ENCODE measurements around the gene ASTE1. TPM values are rescaled to one million over a fixed set of nuclear protein-coding genes. Genes with fewer than 3 reads are reported as not detected.
A peak's percentile ranks its signal among the peaks of the same experiment; 100 is the strongest.

ASTE1 gene
- total and polyA plus RNA-seq, 2 donors, result 8.1 to 13.3 TPM

DNA sequence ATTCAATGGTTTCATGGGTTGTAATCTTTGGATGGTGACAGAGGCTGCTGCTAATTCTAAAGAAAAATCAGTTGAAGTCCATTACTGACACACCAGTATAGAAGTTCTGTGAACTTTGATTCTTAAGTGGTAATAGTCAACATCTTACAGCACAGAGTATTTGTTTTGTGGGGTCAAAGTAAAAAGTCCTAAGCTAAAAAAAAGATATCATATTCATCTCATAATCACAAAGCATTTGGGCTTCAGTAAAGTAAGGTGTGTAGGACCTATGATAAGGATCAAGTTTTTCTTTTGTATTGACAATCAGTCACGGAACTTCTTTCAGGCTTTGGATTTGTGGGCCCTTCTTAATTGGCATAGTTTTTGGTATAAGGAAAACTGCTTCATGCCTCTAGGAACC, 1.1 kb downstream of the ASTE1 start:
- no peaks in the 10 kb centered on the region for H3K27me3 ChIP-seq (ENCODE audit: control insufficient read depth in 2 of 2, insufficient read depth in 1 of 2, low read length in 1 of 2)
- H3K4me1 ChIP-seq (ENCODE audit: control insufficient read depth in 2 of 2, insufficient read depth in 2 of 2, low read length in 2 of 2), result peaks cover 11 to 17% of the 10 kb centered on the region in 2 donors
- 91% methylated on average over 1 of the region's 1 CpG for WGBS
- H3K36me3 ChIP-seq (ENCODE audit: control insufficient read depth in 2 of 2, insufficient read depth in 2 of 2, low read length in 1 of 2), result peaks cover 6 to 12% of the 10 kb centered on the region in 2 donors
- H3K4me3 ChIP-seq (ENCODE audit: low read length in 2 of 2), result peak overlapping the region; percentile 74 to 83
- H3K27ac ChIP-seq (ENCODE audit: low read depth in 1 of 2, low read length in 1 of 2), result no peak overlapping the region
- H3K9me3 ChIP-seq (ENCODE audit: control insufficient read depth in 2 of 2, insufficient read depth in 1 of 2, low read length in 1 of 2), result no peaks in the 10 kb centered on the region
- DNase-seq (ENCODE audit: low read depth in 6 of 9, low spot score in 9 of 9), result no peak

DNA sequence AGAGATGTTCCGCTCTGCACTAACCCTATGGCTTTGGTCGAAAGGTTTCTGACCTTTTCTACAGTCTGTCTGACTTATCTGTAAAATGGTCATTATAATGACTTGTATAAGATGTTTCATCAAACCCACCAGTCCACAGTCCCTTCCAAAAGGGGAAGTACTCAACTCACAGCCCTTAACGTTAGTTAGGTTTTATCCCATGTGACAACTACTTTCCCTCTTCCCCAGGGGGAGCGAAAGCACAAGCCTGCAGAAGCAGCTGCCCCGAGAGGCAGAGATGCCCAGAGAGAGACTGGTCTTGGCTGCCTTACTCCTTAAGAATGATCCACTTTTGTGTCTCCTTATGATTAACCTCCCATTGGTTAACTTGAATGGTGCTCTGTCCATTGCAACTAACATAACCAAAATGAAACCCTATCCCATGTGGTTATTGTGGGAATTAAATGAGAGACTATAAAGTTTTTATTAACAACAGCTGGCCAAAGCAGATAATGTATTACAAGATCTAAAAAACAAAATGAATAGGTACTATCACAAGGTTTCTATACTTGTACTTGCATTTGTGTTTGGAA, 6.4 kb downstream of the ASTE1 start:
- peak in 1 of 9 donors; percentile 21 for DNase-seq (ENCODE audit: low read depth in 6 of 9, low spot score in 9 of 9)
- no peaks in the 10 kb centered on the region for H3K9me3 ChIP-seq (ENCODE audit: control insufficient read depth in 2 of 2, insufficient read depth in 1 of 2, low read length in 1 of 2)
- no peak overlapping the region for H3K4me3 ChIP-seq (ENCODE audit: low read length in 2 of 2)
- peaks cover 26 to 44% of the 10 kb centered on the region in 2 donors for H3K36me3 ChIP-seq (ENCODE audit: control insufficient read depth in 2 of 2, insufficient read depth in 2 of 2, low read length in 1 of 2)
- no peak overlapping the region for H3K27ac ChIP-seq (ENCODE audit: low read depth in 1 of 2, low read length in 1 of 2)
- no peaks in the 10 kb centered on the region for H3K27me3 ChIP-seq (ENCODE audit: control insufficient read depth in 2 of 2, insufficient read depth in 1 of 2, low read length in 1 of 2)
- H3K4me1 ChIP-seq (ENCODE audit: control insufficient read depth in 2 of 2, insufficient read depth in 2 of 2, low read length in 2 of 2), result peaks cover 0 to 13% of the 10 kb centered on the region in 2 donors
- 67% methylated on average over 5 of the region's 5 CpGs for WGBS

DNA sequence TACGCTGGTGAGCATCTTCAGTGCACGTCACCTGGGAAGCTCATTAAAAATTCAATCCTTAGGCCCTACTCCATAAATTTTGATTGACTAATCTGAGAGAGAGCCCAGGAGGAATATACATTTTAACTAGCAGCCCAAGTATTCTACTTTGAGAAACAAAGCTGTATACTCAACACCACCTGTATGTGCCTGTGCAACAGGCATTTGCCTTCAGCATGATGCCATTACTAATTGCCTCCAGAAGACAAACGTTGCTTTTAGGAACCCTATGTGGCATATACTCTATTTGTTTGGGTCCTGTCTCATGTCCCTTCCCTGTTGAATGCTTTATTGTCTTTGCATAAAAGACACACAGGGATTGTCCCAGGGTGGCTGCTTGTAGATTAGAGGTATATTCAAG, 7.7 kb downstream of the ASTE1 start:
- H3K9me3 ChIP-seq (ENCODE audit: control insufficient read depth in 2 of 2, insufficient read depth in 1 of 2, low read length in 1 of 2), result no peaks in the 10 kb centered on the region
- peaks cover 29 to 50% of the 10 kb centered on the region in 2 donors for H3K36me3 ChIP-seq (ENCODE audit: control insufficient read depth in 2 of 2, insufficient read depth in 2 of 2, low read length in 1 of 2)
- H3K27ac ChIP-seq (ENCODE audit: low read depth in 1 of 2, low read length in 1 of 2), result no peak overlapping the region
- WGBS, result 98% methylated on average over 3 of the region's 3 CpGs
- H3K27me3 ChIP-seq (ENCODE audit: control insufficient read depth in 2 of 2, insufficient read depth in 1 of 2, low read length in 1 of 2), result no peaks in the 10 kb centered on the region
- no peak overlapping the region for H3K4me3 ChIP-seq (ENCODE audit: low read length in 2 of 2)
- H3K4me1 ChIP-seq (ENCODE audit: control insufficient read depth in 2 of 2, insufficient read depth in 2 of 2, low read length in 2 of 2), result peaks cover 0 to 10% of the 10 kb centered on the region in 2 donors
- no peak for DNase-seq (ENCODE audit: low read depth in 6 of 9, low spot score in 9 of 9)

DNA sequence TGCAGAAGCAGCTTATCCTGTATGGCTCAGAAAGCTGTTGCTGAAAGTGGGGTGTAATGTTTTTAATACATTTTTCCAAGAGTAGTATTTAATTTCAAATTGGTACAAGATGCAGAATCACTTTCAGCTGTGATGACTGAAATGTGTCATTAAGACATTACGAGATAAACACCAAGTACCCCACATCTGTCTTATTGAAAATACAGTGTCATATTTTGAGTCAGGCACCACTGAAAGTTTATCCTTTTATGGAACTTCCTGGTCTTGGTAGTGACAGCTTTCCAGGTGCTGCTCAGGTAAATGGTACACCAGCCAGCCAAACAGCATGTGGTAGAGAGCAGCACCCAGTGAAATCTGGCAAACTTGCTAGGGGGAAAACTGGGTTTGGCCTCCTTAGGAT, 16.9 kb downstream of the ASTE1 start:
- H3K36me3 ChIP-seq (ENCODE audit: control insufficient read depth in 2 of 2, insufficient read depth in 2 of 2, low read length in 1 of 2), result peaks cover 15 to 62% of the 10 kb centered on the region in 2 donors
- H3K9me3 ChIP-seq (ENCODE audit: control insufficient read depth in 2 of 2, insufficient read depth in 1 of 2, low read length in 1 of 2), result no peaks in the 10 kb centered on the region
- WGBS, result 97% methylated on average over 1 of the region's 1 CpG
- no peak overlapping the region for H3K27ac ChIP-seq (ENCODE audit: low read depth in 1 of 2, low read length in 1 of 2)
- DNase-seq (ENCODE audit: low read depth in 6 of 9, low spot score in 9 of 9), result no peak
- no peak overlapping the region for H3K4me3 ChIP-seq (ENCODE audit: low read length in 2 of 2)
- H3K4me1 ChIP-seq (ENCODE audit: control insufficient read depth in 2 of 2, insufficient read depth in 2 of 2, low read length in 2 of 2), result no peaks in the 10 kb centered on the region
- no peaks in the 10 kb centered on the region for H3K27me3 ChIP-seq (ENCODE audit: control insufficient read depth in 2 of 2, insufficient read depth in 1 of 2, low read length in 1 of 2)

DNA sequence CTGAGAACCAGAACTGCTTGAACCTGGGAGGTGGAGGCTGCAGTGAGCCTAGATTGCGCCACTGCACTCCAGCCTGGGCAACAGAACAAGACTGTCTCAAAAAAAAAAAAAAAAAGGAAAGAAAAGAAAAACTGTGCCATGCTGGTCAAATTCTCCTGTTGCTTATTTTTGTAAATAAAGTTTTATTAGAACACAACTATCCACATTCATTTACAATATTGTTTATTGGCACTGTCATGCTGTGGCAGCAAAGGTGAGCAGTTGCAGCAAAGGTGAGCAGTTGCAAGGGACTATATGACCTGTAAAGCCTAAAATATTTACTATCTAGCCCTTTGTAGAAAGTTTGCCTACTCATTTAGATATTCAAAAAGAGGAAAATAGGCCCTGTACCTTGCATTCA, 18.3 kb downstream of the ASTE1 start:
- no peaks in the 10 kb centered on the region for H3K27me3 ChIP-seq (ENCODE audit: control insufficient read depth in 2 of 2, insufficient read depth in 1 of 2, low read length in 1 of 2)
- WGBS, result 100% methylated on average over 1 of the region's 1 CpG
- no peaks in the 10 kb centered on the region for H3K4me1 ChIP-seq (ENCODE audit: control insufficient read depth in 2 of 2, insufficient read depth in 2 of 2, low read length in 2 of 2)
- no peak overlapping the region for H3K27ac ChIP-seq (ENCODE audit: low read depth in 1 of 2, low read length in 1 of 2)
- H3K9me3 ChIP-seq (ENCODE audit: control insufficient read depth in 2 of 2, insufficient read depth in 1 of 2, low read length in 1 of 2), result no peaks in the 10 kb centered on the region
- no peak for DNase-seq (ENCODE audit: low read depth in 6 of 9, low spot score in 9 of 9)
- H3K4me3 ChIP-seq (ENCODE audit: low read length in 2 of 2), result no peak overlapping the region
- peaks cover 14 to 56% of the 10 kb centered on the region in 2 donors for H3K36me3 ChIP-seq (ENCODE audit: control insufficient read depth in 2 of 2, insufficient read depth in 2 of 2, low read length in 1 of 2)

DNA sequence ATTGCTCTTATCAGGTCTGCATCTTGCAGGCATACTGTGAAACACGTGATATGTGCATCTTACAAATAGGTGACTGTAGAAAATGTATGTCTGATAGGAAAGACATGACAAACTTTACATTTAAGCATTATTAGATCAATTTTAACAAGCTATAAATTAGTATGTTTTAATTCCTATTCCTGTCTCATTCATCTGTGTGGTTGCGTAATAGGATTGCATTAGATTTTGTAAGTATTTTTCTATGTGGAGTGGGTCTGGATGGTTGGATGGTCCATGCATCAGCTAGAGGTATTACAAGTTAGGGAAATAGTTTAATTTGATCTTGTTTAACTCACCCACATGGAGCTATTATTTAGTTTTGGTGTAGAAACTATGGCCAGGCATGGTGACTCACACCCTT, 18.8 kb downstream of the ASTE1 start:
- DNase-seq (ENCODE audit: low read depth in 6 of 9, low spot score in 9 of 9), result no peak
- WGBS, result 98% methylated on average over 2 of the region's 2 CpGs
- Histone ChIP-seq H3K27ac (ENCODE audit: low read depth in 1 of 2, low read length in 1 of 2) (no peak overlapping the region), H3K9me3 (ENCODE audit: control insufficient read depth in 2 of 2, insufficient read depth in 1 of 2, low read length in 1 of 2) (no peaks in the 10 kb centered on the region), H3K4me3 (ENCODE audit: low read length in 2 of 2) (no peak overlapping the region), H3K4me1 (ENCODE audit: control insufficient read depth in 2 of 2, insufficient read depth in 2 of 2, low read length in 2 of 2) (no peaks in the 10 kb centered on the region), H3K36me3 (ENCODE audit: control insufficient read depth in 2 of 2, insufficient read depth in 2 of 2, low read length in 1 of 2) (peaks cover 13 to 52% of the 10 kb centered on the region in 2 donors), H3K27me3 (ENCODE audit: control insufficient read depth in 2 of 2, insufficient read depth in 1 of 2, low read length in 1 of 2) (no peaks in the 10 kb centered on the region)

DNA sequence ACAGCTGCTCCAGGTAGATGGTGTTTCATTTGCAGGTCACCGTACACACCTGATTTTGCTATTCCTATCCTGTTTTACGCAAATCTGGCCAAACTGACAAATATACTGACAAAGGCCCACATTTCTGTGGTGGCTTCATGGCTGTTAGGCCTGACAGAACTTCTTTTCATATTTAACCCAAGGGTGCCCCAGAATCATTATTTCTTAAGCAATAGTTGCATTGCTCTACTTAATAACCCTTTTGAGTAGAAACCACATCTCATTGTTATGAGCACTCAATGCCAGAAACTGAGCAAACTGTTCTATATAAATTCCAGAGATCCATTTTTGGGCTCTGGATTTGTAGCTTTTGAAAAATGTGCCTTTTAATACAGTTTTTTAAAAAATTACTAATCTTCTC, 19.4 kb downstream of the ASTE1 start:
- no peaks in the 10 kb centered on the region for H3K9me3 ChIP-seq (ENCODE audit: control insufficient read depth in 2 of 2, insufficient read depth in 1 of 2, low read length in 1 of 2)
- DNase-seq (ENCODE audit: low read depth in 6 of 9, low spot score in 9 of 9), result no peak
- H3K4me1 ChIP-seq (ENCODE audit: control insufficient read depth in 2 of 2, insufficient read depth in 2 of 2, low read length in 2 of 2), result no peaks in the 10 kb centered on the region
- no peaks in the 10 kb centered on the region for H3K27me3 ChIP-seq (ENCODE audit: control insufficient read depth in 2 of 2, insufficient read depth in 1 of 2, low read length in 1 of 2)
- no peak overlapping the region for H3K4me3 ChIP-seq (ENCODE audit: low read length in 2 of 2)
- WGBS, result over 99% methylated on average over 2 of the region's 2 CpGs
- H3K27ac ChIP-seq (ENCODE audit: low read depth in 1 of 2, low read length in 1 of 2), result no peak overlapping the region
- H3K36me3 ChIP-seq (ENCODE audit: control insufficient read depth in 2 of 2, insufficient read depth in 2 of 2, low read length in 1 of 2), result peaks cover 13 to 47% of the 10 kb centered on the region in 2 donors

DNA sequence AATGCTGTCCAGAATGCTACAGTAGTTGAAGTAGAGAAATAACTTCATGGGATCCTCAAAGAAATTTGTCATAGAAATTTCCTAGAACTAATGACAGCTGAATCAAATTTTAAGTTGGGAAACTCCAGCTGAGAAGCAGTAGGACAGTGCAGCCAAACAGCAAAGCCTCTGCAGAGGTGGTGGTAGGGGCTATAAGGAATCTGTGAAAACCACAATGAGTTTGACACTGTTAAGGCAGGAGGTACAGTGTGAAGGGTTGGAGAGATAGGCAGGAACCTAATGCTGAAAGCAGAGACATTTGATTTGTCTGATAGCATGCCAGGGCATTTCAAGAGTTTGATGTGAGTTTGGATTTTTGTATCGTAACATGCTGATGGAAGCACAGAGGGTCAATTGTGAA, 22.0 kb downstream of the ASTE1 start:
- Histone ChIP-seq H3K4me1 (ENCODE audit: control insufficient read depth in 2 of 2, insufficient read depth in 2 of 2, low read length in 2 of 2) (no peaks in the 10 kb centered on the region), H3K36me3 (ENCODE audit: control insufficient read depth in 2 of 2, insufficient read depth in 2 of 2, low read length in 1 of 2) (peaks cover 3 to 33% of the 10 kb centered on the region in 2 donors), H3K9me3 (ENCODE audit: control insufficient read depth in 2 of 2, insufficient read depth in 1 of 2, low read length in 1 of 2) (no peaks in the 10 kb centered on the region), H3K27ac (ENCODE audit: low read depth in 1 of 2, low read length in 1 of 2) (no peak overlapping the region), H3K27me3 (ENCODE audit: control insufficient read depth in 2 of 2, insufficient read depth in 1 of 2, low read length in 1 of 2) (no peaks in the 10 kb centered on the region), H3K4me3 (ENCODE audit: low read length in 2 of 2) (no peak overlapping the region)
- WGBS, result 100% methylated on average over 1 of the region's 1 CpG
- no peak for DNase-seq (ENCODE audit: low read depth in 6 of 9, low spot score in 9 of 9)

DNA sequence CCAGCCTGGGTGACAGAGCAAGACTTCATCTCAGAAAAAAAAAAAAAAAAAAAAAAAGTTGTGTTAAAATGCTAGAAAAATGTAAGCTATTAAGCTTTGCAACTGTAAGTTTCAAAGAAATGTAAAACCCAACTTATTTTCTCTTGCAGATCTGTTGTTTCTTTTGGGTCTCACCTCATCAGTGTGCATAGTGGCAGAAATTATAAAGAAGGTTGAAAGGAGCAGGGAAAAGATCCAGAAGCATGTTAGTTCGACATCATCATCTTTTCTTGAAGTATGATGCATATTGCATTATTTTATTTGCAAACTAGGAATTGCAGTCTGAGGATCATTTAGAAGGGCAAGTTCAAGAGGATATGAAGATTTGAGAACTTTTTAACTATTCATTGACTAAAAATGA, 25.6 kb downstream of the ASTE1 start:
- WGBS, result 100% methylated on average over 1 of the region's 1 CpG
- Histone ChIP-seq H3K36me3 (ENCODE audit: control insufficient read depth in 2 of 2, insufficient read depth in 2 of 2, low read length in 1 of 2) (peaks cover 4 to 38% of the 10 kb centered on the region in 2 donors), H3K4me1 (ENCODE audit: control insufficient read depth in 2 of 2, insufficient read depth in 2 of 2, low read length in 2 of 2) (no peaks in the 10 kb centered on the region), H3K9me3 (ENCODE audit: control insufficient read depth in 2 of 2, insufficient read depth in 1 of 2, low read length in 1 of 2) (no peaks in the 10 kb centered on the region), H3K4me3 (ENCODE audit: low read length in 2 of 2) (no peak overlapping the region), H3K27me3 (ENCODE audit: control insufficient read depth in 2 of 2, insufficient read depth in 1 of 2, low read length in 1 of 2) (no peaks in the 10 kb centered on the region), H3K27ac (ENCODE audit: low read depth in 1 of 2, low read length in 1 of 2) (no peak overlapping the region)
- DNase-seq (ENCODE audit: low read depth in 6 of 9, low spot score in 9 of 9), result no peak
